ENCODE measurements around the gene THRAP3. TPM values are rescaled to one million over a fixed set of nuclear protein-coding genes. Genes with fewer than 3 reads are reported as not detected.

THRAP3 gene, protein sequence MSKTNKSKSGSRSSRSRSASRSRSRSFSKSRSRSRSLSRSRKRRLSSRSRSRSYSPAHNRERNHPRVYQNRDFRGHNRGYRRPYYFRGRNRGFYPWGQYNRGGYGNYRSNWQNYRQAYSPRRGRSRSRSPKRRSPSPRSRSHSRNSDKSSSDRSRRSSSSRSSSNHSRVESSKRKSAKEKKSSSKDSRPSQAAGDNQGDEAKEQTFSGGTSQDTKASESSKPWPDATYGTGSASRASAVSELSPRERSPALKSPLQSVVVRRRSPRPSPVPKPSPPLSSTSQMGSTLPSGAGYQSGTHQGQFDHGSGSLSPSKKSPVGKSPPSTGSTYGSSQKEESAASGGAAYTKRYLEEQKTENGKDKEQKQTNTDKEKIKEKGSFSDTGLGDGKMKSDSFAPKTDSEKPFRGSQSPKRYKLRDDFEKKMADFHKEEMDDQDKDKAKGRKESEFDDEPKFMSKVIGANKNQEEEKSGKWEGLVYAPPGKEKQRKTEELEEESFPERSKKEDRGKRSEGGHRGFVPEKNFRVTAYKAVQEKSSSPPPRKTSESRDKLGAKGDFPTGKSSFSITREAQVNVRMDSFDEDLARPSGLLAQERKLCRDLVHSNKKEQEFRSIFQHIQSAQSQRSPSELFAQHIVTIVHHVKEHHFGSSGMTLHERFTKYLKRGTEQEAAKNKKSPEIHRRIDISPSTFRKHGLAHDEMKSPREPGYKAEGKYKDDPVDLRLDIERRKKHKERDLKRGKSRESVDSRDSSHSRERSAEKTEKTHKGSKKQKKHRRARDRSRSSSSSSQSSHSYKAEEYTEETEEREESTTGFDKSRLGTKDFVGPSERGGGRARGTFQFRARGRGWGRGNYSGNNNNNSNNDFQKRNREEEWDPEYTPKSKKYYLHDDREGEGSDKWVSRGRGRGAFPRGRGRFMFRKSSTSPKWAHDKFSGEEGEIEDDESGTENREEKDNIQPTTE
- total RNA-seq, result 81.0 TPM
- long read RNA-seq, full-length matches to known transcripts, result 3 of 121 reads
- long read RNA-seq, partial matches to known transcripts, result 87 of 121 reads
- long read RNA-seq, other reads (novel, unspliced or antisense), result 31 of 121 reads

- peaks cover 36% of the 10 kb centered on the region for H3K4me1 ChIP-seq
These were observed at the start of gene THRAP3 for GRCh38 chr1:36223996-36224536. THRAP3 (plus strand) TSS chr1:36224443; CDS start chr1:36282564, 58,121 bp downstream.

DNA sequence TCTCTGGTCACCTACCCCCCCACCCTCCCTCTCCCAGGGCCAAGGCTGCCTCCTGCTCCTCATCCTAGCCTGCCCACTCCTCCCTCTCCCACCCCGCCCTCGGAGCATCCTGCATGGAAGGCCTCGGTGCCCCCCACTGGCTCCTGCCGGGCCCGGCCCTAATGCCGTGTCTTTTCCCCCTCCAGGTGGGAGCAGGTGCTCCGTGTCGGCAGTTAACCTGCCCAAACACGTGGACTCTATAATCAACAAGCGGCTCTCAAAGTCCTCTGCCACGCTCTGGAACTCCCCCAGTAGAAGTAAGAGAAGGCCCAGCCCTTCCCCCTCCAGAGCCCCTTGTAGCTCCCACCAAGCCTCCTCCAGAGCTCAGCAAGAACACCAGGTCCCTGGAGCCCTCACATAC is 49.5 kb upstream of the THRAP3 start:
- no peak overlapping the region for H3K27ac ChIP-seq
- no peaks in the 10 kb centered on the region for H3K9me3 ChIP-seq
- no peaks in the 10 kb centered on the region for H3K27me3 ChIP-seq (ENCODE audit: low read depth)
- peaks cover 100% of the 10 kb centered on the region for H3K36me3 ChIP-seq
- intact Hi-C loops (cut with DNase I), result no loop called here
- H3K4me3 ChIP-seq, result no peak overlapping the region
- no peak for TF ChIP-seq CTCF (IDR thresholded peaks at IDR 0.05)
- ATAC-seq (no peak), DNase-seq (no peak)
- H3K4me1 ChIP-seq, result peaks cover 8% of the 10 kb centered on the region

More at GRCh38 chr1:36223996-36224536, at the start of gene THRAP3:
- Histone ChIP-seq H3K27ac (peak within 1 kb of the TSS; percentile 97), H3K27me3 (ENCODE audit: low read depth) (no peaks in the 10 kb centered on the region), H3K36me3 (peaks cover 17% of the 10 kb centered on the region), H3K4me3 (peak within 1 kb of the TSS; percentile 87), H3K9me3 (no peaks in the 10 kb centered on the region)
- intact Hi-C loops (cut with DNase I), result no loop called here
- DNase-seq, result peak; percentile 100
- no peak for TF ChIP-seq CTCF (IDR thresholded peaks at IDR 0.05)
- ATAC-seq, result peak; percentile 98

- DNase-seq (no peak), ATAC-seq (peak; percentile 9 to 12)
- Histone ChIP-seq H3K36me3 (peaks cover 100% of the 10 kb centered on the region), H3K4me3 (no peak overlapping the region), H3K9me3 (no peaks in the 10 kb centered on the region), H3K4me1 (peaks cover 8% of the 10 kb centered on the region), H3K27ac (peak overlapping the region; percentile 54), H3K27me3 (ENCODE audit: low read depth) (no peaks in the 10 kb centered on the region)
- TF ChIP-seq CTCF (IDR thresholded peaks at IDR 0.05), result no peak
- intact Hi-C loops (cut with DNase I), result no loop called here
These were observed 48.8 kb upstream of the THRAP3 start for GRCh38 chr1:36175137-36176095.

- no peak for TF ChIP-seq CTCF (IDR thresholded peaks at IDR 0.05)
- Histone ChIP-seq H3K36me3 (peaks cover 100% of the 10 kb centered on the region), H3K9me3 (no peaks in the 10 kb centered on the region), H3K27me3 (ENCODE audit: low read depth) (no peaks in the 10 kb centered on the region), H3K27ac (no peak overlapping the region), H3K4me3 (no peak overlapping the region), H3K4me1 (peaks cover 8% of the 10 kb centered on the region)
- intact Hi-C loops (cut with DNase I), result no loop called here
- no peak for DNase-seq
- no peak for ATAC-seq
These were observed 47.9 kb upstream of the THRAP3 start for GRCh38 chr1:36176106-36176949.

Measured in lower lobe of right lung (tissue), 2 donors.